GM18907 (cell line): Measurements from ENCODE around the gene MLLT10.
"Not testable (repeated sequence)": the region's sequence is repeated elsewhere in the genome, so short reads cannot be mapped to it uniquely, and the experiment has no call there.

ENCODE experiments used
- ATAC-seq: cut with Tn5 transposase; IDR thresholded peaks from one replicate; pipeline ENCODE4 v1.9.1; 2021; ENCODE audit warnings: mild to moderate bottlenecking, moderate library complexity; ENCODE audit not compliant: unreplicated experiment

The MLLT10 gene

DNA sequence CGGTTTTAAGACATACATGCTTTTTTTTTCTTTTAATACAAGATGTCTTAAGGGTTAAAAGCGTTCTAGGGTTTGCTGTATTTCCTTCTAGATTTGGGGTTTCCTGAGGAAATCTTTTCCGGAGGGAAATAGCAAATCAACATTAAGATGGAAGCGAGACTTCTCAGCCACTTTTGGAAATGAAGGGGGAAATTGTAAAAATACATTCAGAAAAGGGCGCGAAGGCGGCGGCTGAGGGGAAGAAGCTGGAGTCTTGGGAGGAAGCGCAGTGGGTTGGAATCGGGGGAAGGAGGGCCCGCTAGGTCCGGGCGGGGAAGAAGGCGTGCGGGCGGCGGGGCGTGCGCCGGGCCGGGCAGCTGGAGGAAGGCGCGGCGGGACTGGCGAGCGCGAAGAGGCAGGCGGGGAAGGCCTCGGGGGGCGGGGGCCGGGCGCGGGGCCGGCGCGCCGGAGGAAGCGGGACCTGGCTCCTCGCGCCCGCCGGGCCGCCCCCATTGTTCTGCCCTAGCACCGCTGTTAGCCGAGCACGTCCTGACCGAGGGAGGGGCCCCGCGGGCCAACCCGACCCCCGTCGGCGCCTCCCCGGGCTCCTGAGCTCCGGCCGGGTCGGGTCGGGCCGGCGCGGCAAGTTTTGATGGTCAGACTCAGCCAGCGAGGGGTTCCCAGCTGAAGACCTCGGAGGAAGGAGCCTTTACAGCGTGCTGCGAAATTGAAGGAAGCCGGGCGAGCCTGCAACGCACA, 7.0 kb upstream of the MLLT10 start:
- ATAC-seq = peak; percentile 32

- no peak for ATAC-seq
These were observed 6.3 kb upstream of the MLLT10 start for GRCh38 chr10:21527598-21528235.

GRCh38 chr10:21528236-21529031, 5.6 kb upstream of the MLLT10 start:
- ATAC-seq = no peak

DNA sequence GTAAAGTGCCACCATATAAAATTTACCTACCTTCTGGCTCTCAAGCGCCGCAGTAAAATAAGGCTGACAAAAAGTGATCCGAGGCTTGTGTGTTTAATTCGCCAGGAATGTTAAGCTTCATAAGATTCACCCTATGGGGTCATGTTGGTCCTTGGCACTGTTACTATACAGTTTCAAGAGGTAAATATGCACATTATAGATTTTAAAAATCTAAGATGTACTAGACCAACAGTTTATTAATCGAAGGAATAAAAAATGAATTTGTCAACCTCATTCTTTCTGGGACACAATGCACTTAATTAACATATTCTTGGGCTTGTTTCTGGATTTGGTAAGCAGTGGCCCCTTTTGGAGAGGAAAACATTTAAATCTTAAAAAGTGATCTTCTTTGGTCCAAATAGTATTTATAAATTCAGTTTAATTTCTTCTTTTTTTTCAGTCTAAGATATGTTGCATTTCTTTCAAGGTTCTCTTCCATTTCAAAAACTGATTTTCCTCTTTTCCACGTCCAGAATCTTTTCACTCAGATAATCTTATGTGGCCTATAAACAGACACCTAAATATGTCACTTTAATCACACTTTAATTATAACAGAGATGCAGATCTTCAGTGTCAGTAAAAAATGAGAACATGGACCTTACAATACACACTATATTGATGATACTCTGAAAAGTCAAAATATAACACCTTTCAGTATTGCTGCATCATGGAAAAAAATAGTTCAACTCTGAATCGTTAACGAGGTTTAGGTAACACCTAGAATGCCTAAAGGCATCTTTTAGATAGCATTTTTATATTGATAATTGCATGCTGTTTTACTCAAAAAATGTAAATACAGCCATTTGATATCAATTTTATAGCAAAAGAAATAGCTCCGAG, 4.8 kb upstream of the MLLT10 start:
- ATAC-seq = no peak

DNA sequence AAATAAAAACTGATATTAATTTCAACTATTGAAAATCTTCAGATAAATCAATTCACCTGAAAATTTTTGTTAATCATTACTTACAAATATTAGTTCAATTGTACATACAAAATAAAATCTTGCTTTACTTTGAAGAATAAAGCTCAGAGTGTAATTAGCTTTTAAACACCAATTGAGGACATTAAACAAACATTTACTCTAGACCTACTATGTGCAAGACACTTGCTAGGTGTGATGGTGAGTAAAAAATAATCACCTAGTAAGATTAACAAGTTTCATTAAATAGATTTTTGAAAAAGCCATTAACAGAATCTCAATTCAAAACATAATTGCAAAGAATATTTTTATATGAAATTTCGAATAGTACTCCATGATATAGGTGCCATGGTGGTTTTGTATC, 3.9 kb upstream of the MLLT10 start:
- ATAC-seq = no peak

GRCh38 chr10:21530641-21531040, 3.4 kb upstream of the MLLT10 start:
- ATAC-seq = no peak

DNA sequence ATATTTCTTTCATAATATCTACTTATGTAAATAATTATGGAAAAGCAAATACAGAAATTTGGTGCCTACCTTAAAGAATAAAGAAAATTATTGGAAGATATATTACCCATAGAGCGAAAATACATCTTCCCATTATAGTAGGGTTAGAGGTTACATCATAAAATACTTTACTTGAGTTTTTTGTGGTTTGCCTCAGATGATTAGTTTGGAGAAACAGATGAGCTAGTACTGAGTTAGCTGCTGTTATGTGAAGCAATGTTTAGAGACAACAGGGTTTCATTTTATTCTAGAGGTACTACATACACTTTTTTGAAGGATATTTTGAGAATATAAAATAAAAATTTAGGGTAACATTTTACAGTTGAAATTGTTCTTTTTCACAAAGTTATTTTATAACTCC, 2.9 kb upstream of the MLLT10 start:
- ATAC-seq = no peak

GRCh38 chr10:21532694-21533466, 1.2 kb upstream of the MLLT10 start:
- ATAC-seq = no peak

DNA sequence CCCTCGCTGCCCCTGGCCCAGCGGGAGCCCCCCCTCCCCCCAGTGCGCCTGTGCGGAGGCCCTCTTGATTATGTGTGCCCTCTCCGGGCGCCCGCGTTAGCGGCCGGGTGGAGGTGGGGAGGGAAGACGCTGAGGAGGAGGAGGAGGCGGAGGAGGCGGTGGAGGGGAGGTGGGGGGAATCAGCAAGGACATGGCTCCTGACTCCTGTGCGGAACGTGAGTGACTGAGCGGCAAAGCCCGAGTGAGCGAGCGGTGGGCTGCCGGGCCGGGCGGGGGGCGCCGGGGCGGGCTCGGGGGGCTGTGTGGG, 201 bp downstream of the MLLT10 start:
- no peak for ATAC-seq

- ATAC-seq = peak; percentile 32
These were observed 817 bp downstream of the MLLT10 start for GRCh38 chr10:21534604-21535493.

DNA sequence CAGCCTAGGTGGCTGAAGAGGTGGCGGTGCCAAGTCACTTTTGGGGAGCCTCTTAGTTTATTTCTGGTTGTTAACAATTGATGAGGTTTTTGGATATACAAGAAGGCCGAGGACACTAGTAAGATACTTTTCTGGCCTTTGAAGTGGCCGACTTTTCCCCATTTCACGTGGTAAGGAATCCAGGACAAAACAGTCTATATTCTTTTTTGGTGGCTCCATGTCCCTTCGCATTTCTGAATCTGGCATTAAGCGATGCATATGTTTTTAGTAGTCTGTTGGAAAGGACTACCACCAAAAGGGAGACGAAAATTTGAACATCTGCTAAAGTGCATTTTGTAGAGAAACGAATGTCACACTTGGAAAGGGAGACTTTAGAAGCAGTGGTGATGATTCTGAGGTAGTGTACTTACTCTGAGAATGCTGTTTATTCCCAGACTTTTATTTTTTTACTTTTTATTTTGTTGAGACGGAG, 1.5 kb downstream of the MLLT10 start:
- no peak for ATAC-seq

DNA sequence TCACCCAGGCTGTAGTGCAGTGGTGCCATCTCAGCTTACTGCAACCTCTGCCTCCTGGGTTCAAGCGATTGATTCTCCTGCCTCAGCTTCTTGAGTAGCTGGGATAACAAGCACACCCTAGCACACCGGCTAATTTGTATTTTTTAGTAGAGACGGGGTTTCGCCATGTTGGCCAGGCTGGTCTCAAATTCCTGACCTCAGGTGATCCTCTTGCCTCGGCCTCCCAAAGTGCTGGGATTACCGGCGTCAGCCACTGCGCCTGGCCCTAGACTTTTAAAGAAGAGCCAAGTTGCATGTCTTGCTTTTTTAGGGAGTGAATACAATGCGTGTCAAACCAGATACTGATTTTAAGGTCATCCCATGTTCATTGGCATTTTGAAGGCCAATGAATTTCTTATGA, 1.9 kb downstream of the MLLT10 start:
- ATAC-seq = not testable (repeated sequence)

DNA sequence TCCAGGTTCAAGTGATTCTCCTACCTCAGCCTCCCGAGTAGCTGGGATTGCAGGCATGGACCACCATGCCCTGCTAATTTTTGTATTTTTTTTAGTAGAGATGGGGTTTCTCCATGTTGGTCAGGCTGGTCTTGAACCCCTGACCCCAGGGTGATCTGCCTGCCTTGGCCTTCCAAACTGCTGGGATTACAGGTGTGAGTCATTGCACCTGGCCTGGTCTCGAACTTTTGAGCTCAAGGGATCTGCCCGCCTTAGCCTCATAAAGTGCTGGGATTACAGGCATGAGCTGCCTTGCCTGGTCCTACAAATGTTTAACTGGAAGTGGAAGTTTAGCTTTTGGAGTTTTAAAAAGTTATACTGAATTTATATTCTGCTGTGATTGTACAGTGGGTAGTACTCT, 2.8 kb downstream of the MLLT10 start:
- no peak for ATAC-seq

GRCh38 chr10:21540701-21541100, 6.7 kb downstream of the MLLT10 start:
- ATAC-seq = not testable (repeated sequence)

DNA sequence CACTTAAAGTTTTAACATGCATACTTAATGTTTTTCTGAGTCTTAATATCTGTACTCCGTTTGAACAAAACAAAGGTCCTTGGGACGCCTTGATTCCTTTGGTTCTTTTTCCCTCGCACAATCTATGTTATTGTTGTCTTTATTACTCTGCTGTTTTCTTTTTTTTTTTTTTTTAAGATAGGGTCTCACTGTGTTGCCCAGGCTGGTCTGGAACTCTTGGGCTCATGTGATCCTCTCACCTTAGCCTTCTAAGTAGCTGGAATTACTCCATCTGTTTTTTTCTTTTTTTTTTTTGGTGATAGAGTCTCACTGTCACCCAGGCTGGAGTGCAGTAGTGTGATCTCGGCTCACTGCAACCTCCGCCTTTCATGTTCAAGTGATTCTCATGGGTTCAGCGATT, 13.2 kb downstream of the MLLT10 start:
- ATAC-seq = no peak

DNA sequence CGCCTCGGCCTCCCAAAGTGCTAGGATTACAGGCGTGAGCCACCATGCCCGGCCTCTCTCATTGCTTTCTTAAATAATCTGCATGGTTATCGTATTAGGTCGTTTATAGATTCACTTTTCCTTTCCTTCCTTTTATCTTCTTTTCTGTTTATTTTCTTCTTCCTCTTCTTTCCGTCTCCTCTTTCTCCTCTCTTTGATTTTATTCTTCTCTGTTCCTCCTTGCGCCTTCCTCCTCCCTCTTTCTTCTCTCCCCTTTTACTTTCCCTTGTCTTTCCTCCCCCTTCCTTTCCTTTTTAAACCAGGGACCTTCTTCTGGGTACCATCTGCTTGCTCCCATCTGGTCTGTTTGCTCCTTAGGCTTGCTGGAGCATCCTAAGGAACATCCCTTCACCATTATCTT, 18.6 kb downstream of the MLLT10 start:
- no peak for ATAC-seq

DNA sequence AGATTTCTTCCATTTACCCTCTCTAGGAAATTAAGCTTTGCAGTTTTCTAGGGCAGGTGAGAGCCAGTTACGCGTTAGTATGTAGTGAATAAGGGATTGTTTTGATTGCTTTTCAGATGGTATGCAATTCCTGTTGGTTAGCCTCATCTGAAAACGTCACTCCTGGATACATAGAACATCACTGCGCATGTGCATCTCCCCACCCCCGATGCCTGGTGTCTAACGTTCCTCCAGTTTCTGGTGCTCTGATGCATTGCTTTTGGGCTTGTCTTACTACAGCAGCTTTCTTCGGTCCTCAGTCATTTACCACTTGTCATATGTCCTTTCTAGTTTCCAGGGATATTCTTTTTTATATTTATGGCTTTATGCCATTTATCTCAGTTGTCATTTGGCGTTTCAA, 22.5 kb downstream of the MLLT10 start:
- no peak for ATAC-seq

GRCh38 chr10:21558984-21559383, 25.0 kb downstream of the MLLT10 start:
- not testable (repeated sequence) for ATAC-seq
